Lower leg skin (tissue), 3 donors: ENCODE measurements around the gene ACOXL.

Experiments
- CTCF ChIP-seq, 3 donors: fragments of 450-650 bp; IDR thresholded peaks; one replicate each; pipeline ENCODE4 v1.5.1; 2016; ENCODE audit warnings: antibody characterized with exemption in 3 of 3, mild to moderate bottlenecking in 3 of 3, moderate library complexity in 2 of 3
- POLR2A ChIP-seq, 2 donors: fragments of 450-650 bp; IDR thresholded peaks; one replicate each; pipeline ENCODE4 v1.6.1; 2016 to 2017; ENCODE audit warnings: antibody characterized with exemption in 2 of 2, mild to moderate bottlenecking in 1 of 2, moderate library complexity in 1 of 2

- no peak for TF ChIP-seq CTCF (IDR thresholded peaks at IDR 0.05)
- no peak for TF ChIP-seq POLR2A (IDR thresholded peaks at IDR 0.05)
Observed at GRCh38 chr2:110735366-110735765, 3.0 kb downstream of the ACOXL start.
